ENCODE results near the gene DDHD1.

DNA sequence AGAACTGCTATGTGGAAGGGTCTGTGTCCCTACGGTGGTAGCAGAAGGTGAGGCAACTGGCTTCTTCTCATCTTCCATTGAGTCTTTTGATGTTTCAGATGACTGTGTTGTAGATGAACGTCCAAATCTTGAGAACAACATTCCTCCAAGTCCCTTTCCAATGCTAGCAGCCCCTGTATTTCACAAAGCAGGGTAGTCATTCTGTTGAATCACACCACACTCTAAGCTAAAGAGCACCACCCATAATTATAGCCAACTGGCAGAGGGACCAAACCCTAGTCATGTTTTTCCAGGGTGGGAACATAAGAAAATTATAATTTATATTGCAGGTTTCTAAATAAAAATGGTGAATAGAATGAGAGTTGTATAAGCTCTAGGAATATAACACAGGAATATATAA is 98.7 kb downstream of the DDHD1 start:
- TF ChIP-seq EZH2phosphoT487 (IDR thresholded peaks at IDR 0.05; ENCODE audit: insufficient read depth, low read depth) (no peak), EZH2 (IDR thresholded peaks at IDR 0.05; ENCODE audit: insufficient read depth, poor library complexity, severe bottlenecking) (no peak)

Measured in GM23248 (cell line).